CD4-positive, alpha-beta T cell treated with Interleukin-4 for 4 hours (primary cell): Measurements from ENCODE around the gene CUX1.
A peak's percentile ranks its signal among the peaks of the same experiment; 100 is the strongest.
"Not testable (repeated sequence)": the region's sequence is repeated elsewhere in the genome, so short reads cannot be mapped to it uniquely, and the experiment has no call there.

Source experiments
- DNase-seq: peaks from one replicate; pipeline ENCODE4 v3.0.0-alpha.2; 2020

CUX1 gene

GRCh38 chr7:102230162-102230561 lies 412.7 kb downstream of the CUX1 start:
- DNase-seq = not testable (repeated sequence)

- no peak for DNase-seq
Measured at GRCh38 chr7:102230593-102230992, 413.2 kb downstream of the CUX1 start.

GRCh38 chr7:102232611-102233286 lies 415.3 kb downstream of the CUX1 start:
- DNase-seq = no peak

- DNase-seq = no peak
Measured at GRCh38 chr7:102234131-102234530, 416.7 kb downstream of the CUX1 start.

GRCh38 chr7:102234801-102235550 lies 417.6 kb downstream of the CUX1 start:
- DNase-seq = no peak

GRCh38 chr7:102236102-102236501 lies 418.7 kb downstream of the CUX1 start:
- DNase-seq = no peak

GRCh38 chr7:102236592-102237287 lies 419.3 kb downstream of the CUX1 start:
- peak; percentile 24 for DNase-seq

GRCh38 chr7:102239206-102239820 lies 421.9 kb downstream of the CUX1 start:
- DNase-seq = no peak

- DNase-seq = no peak
Measured at GRCh38 chr7:102241431-102241830, 424.0 kb downstream of the CUX1 start.

GRCh38 chr7:102244601-102245000 lies 427.2 kb downstream of the CUX1 start:
- DNase-seq = no peak

GRCh38 chr7:102248081-102248455 lies 430.6 kb downstream of the CUX1 start:
- no peak for DNase-seq

- DNase-seq = no peak
Measured at GRCh38 chr7:102248456-102249395, 431.3 kb downstream of the CUX1 start.

- no peak for DNase-seq
Measured at GRCh38 chr7:102251531-102252365, 434.3 kb downstream of the CUX1 start.

- DNase-seq = no peak
Measured at GRCh38 chr7:102252366-102252982, 435.0 kb downstream of the CUX1 start.

- DNase-seq = no peak
Measured at GRCh38 chr7:102253066-102253972, 435.9 kb downstream of the CUX1 start.

- no peak for DNase-seq
Measured at GRCh38 chr7:102253973-102254370, 436.5 kb downstream of the CUX1 start.

- no peak for DNase-seq
Measured at GRCh38 chr7:102254521-102254920, 437.1 kb downstream of the CUX1 start.

GRCh38 chr7:102255501-102255900 lies 438.1 kb downstream of the CUX1 start:
- no peak for DNase-seq

- no peak for DNase-seq
Measured at GRCh38 chr7:102255916-102256315, 438.5 kb downstream of the CUX1 start.
